Measurements from ENCODE around the gene KRTAP2-2.
A peak's percentile ranks its signal among the peaks of the same experiment; 100 is the strongest.
"Not testable (repeated sequence)": the region's sequence is repeated elsewhere in the genome, so short reads cannot be mapped to it uniquely, and the experiment has no call there.

KRTAP2-2 gene

GRCh38 chr17:41064301-41064700 is 9.3 kb upstream of the KRTAP2-2 start:
- no peak for DNase-seq

- no peak for DNase-seq
These were observed 8.4 kb upstream of the KRTAP2-2 start for GRCh38 chr17:41063449-41063848.

- DNase-seq = no peak
These were observed 6.9 kb upstream of the KRTAP2-2 start for GRCh38 chr17:41061964-41062363.

DNA sequence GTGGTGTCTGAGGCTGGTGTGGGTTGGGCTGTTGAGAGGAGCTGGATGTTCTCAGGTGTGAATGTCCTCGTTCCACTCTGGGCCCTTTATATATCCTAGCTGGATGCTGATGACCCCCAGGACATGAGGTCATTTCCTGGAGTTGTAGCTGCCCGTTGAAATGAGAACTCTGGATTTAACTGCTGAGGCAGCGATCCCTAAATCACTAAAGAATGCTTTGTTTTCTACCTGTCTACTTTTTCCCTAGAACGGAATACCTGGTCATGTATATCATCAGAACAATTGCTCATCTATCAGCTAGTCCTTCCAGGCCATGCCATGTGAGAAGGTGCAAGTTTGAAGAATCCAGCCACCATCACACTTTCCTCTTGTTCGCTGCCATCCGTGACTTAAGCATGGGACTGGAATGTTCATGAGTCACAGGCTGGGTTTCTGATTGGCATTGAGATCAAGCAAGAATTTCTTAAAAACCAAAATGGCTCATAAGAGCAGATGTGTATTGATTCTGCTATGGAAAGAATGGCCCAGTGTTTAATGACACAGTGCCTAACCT is 5.1 kb upstream of the KRTAP2-2 start, which contains the start of gene KRTAP2-3:
Gene KRTAP2-3 (minus strand): TSS at position 63 of the 553 bp plus-strand sequence. CDS start 64 bp downstream, outside the sequence.
- no peak for DNase-seq

DNA sequence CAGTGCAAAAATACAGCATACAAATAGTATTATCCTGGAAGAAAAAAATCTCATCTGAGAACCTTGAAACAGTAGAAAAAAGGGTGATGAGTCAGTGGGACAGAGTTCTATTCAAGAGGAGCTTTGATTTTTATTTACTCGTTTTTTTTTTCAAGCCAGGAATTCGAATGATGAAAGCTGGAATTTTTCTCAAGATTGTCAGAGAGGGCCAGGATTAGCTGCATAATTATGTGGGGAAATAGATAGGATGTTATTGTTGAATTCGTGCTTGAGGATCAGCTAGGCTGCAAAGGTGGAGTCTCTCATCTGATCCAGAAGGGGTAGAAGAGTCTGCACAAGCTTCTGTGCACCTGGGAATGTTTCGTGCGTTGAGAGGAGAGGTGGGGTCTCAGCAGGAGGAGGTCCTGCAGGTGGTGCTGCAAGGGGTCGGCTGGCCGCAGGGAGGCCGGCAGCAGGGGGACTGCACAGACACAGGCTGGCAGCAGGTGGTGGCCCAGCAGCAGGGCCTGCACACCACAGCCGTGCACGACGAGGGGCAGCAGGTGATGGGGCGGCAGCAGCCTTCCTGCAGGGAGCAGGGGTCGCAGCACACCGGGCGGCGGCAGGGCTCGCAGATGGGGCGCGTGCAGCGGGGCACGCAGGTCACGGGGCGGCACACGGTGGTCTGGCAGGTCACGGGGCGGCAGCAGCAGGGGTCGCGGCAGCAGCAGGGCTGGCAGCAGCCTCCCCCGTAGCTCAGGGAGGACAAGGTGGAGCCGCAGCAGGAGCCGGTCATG is 4.4 kb upstream of the KRTAP2-2 start:
- not testable (repeated sequence) for DNase-seq

DNA sequence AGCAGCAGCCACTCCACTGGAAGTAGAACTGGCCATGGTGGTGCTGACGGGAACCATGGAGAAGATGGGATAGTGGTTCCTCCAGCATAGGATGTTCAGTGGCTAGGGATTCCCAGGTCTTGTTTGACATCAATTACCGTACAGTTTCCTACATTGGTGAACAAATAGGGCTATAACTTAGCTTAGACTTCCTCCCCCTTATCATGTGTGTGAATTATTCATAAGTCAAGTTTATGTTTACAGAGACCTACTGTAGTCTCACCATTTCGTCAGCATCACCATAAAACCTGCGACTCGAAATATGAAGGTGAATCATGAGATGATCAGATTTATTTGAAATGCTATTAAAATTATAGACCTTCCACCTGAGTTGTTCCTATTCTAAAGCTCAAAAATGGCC is 3.7 kb upstream of the KRTAP2-2 start:
- DNase-seq = no peak

DNA sequence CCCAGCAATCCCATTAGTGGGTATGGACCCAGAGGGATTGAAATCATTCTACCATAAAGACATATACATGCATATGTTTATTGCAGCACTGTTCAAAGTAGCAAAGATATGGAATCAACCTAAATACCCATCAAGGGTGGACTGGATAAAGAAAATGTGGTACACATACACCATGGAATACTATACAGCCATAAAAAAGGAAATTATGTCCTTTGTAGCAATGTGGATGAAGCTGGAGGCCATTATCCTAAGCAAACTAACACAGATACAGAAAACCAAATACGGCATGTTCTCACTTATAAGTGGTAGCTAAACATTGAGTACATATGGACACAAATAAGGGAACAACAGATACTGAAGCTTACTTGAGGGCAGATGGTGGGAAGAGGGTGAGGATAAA is 2.5 kb upstream of the KRTAP2-2 start:
- no peak for DNase-seq

- DNase-seq = not testable (repeated sequence)
These were observed 474 bp downstream of the KRTAP2-2 start for GRCh38 chr17:41054556-41054955.

- no peak for DNase-seq
These were observed 1.0 kb downstream of the KRTAP2-2 start for GRCh38 chr17:41054025-41054424.

GRCh38 chr17:41052566-41052965 is 2.5 kb downstream of the KRTAP2-2 start:
- DNase-seq = peak; percentile 38

- no peak for DNase-seq
These were observed 5.9 kb downstream of the KRTAP2-2 start for GRCh38 chr17:41049110-41049509.

- DNase-seq = no peak
These were observed 6.6 kb downstream of the KRTAP2-2 start for GRCh38 chr17:41048441-41048840.

GRCh38 chr17:41046735-41047465 is 8.1 kb downstream of the KRTAP2-2 start, which contains the start of gene KRTAP2-1:
Gene KRTAP2-1, minus strand, starts transcription at chr17:41047316. Its CDS starts 49 bp downstream, at chr17:41047267.
- not testable (repeated sequence) for DNase-seq

- DNase-seq = no peak
These were observed 12.1 kb downstream of the KRTAP2-2 start for GRCh38 chr17:41042953-41043352.

GRCh38 chr17:41040783-41041571 is 14.1 kb downstream of the KRTAP2-2 start, which contains the start of gene KRTAP1-1:
Gene KRTAP1-1, minus strand, starts transcription at chr17:41041450. Its CDS starts 53 bp downstream, at chr17:41041397.
- not testable (repeated sequence) for DNase-seq

DNA sequence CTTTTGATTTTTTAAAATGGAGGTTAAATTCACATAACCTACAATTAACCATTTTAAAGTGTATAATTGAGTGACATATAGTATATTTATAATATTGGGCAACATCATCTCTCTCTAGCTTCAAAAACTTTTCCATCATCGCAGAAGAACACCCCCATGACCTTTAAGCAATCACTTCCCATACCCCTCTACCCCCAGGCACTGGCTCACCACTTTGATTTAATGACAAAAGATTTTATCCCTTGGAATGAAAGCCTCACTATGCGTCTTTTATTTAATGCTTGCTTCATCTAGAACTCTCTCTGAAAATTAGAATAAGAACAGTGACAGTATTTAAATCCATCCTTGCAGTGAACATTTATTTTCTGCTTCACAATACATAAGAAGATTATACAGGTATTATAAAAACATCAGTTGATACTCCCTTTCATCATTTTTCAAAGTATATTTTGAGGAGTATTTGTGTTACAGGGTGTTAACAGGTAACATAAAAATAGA is 17.1 kb downstream of the KRTAP2-2 start:
- DNase-seq = no peak

DNA sequence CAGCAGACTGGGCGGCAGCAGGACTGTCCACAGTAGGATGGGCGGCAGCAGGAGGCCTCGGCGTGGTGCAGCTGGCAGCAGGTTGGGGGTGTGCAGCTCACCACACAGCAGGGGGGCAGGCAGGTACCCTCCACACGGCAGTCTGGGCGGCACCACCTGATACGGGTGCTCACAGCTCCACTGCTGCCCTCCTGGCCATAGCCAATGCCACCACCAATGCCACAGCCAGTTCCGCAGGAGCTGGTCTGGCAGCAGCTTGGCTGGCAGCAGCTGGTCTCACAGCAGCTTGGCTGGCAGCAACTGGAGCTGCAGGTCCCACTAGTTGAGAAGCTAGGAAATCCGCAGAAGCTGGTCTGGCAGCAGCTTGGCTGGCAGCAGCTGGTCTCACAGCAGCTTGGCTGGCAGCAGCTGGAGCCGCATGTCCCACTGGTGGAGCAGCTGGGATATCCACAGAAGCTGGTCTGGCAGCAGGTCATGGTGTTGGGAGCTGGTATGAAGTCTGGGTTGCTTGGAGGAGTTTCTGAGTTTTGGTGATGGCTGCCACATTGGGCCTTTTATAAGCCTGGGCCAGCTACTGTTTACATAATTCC is 20.6 kb downstream of the KRTAP2-2 start, which contains the start of gene KRTAP1-3:
Gene KRTAP1-3 (minus strand): TSS at position 529 of the 590 bp plus-strand sequence. CDS start 53 bp downstream, at position 476.
- DNase-seq = not testable (repeated sequence)

DNA sequence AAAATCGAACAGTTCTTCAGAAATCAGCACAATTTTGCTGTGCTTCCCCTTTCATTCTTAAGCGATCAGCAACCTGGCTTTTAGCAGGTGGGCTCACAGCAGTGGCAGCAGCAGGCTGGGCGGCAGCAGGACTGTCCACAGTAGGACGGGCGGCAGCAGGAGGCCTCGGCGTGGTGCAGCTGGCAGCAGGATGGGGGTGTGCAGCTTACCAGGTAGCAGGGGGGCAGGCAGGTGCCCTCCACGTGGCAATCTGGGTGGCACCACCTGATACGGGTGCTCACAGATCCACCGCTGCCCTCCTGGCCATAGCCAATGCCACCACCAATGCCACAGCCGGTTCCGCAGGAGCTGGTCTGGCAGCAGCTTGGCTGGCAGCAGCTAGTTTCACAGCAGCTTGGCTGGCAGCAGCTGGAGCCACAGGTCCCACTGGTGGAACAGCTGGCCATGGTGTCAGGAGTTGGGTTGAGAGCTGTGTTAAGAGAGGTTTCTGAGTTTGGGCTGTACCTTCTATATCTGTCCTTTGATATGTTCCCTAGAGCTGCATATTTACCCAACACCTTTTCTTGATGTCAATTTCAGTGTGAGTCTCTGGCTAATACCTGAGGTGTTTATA is 25.3 kb downstream of the KRTAP2-2 start, which contains the start of gene KRTAP1-4:
Gene KRTAP1-4 (minus strand): TSS at position 563 of the 613 bp plus-strand sequence. CDS start 117 bp downstream, at position 446.
- DNase-seq = no peak

DNA sequence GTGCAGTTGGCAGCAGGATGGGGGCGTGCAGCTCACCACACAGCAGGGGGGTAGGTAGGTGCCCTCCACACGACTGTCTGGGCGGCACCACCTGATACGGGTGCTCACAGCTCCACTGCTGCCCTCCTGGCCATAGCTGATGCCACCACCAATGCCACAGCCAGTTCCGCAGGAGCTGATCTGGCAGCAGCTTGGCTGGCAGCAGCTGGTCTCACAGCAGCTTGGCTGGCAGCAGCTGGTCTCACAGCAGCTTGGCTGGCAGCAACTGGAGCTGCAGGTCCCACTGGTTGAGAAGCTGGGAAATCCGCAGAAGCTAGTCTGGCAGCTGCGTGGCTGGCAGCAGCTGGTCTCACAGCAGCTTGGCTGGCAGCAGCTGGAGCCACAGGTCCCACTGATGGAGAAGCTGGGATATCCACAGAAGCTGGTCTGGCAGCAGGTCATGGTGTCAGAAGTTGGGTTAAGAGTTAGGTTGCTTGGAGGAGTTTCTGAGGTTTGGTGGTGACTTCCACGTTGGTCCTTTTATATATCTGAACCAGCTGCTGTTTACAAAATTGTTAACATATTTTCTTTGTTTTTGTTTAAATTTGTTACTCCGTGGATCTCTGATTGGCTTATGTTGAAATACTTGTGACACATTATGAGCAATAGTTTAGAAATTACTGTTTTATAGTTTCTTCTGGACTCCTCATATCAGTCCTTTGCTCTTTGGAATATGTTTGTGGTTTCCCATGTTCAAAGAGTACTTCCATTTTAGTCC is 28.1 kb downstream of the KRTAP2-2 start, which contains the start of gene KRTAP1-5:
Gene KRTAP1-5 (minus strand): TSS at position 494 of the 757 bp plus-strand sequence. CDS start 53 bp downstream, at position 441.
- no peak for DNase-seq

DNA sequence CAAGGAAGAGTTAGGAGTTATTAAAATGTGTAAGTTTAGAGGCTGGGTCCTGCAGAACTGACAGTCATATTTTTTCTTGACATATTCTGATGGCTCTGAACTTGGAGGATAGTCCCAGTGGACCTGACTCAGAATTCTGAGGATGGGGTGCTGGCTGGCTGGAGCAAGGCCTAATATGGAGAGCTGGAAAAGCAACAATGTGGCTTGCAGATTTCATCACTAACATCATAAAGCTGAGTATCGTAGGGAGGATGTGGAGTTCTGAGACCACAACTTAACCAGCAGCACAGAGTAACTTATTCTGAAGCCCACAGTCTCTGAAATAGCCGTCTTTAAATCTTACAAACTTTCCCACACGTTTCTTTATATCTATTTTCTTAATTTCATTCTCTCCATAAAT is 30.3 kb downstream of the KRTAP2-2 start:
- DNase-seq = no peak

Data from NCI-H526 treated with DMSO at 0.1 percent for 48 hours (cell line).